Stimulated activated CD4-positive, alpha-beta T cell treated with anti-CD3 and anti-CD28 coated beads, Interleukin-1b, Interleukin-23, amount 100 ng/mL, for 48 hours (primary cell): ENCODE results near the gene NKAIN2.
"Not testable (repeated sequence)": the region's sequence is repeated elsewhere in the genome, so short reads cannot be mapped to it uniquely, and the experiment has no call there.

Source experiments
- DNase-seq: peaks from one replicate; pipeline ENCODE4 v3.0.0-alpha.2; 2020

The NKAIN2 gene

GRCh38 chr6:124131779-124132178 lies 328.1 kb downstream of the NKAIN2 start:
- no peak for DNase-seq

- no peak for DNase-seq
Measured at GRCh38 chr6:124132256-124132655, 328.6 kb downstream of the NKAIN2 start.

GRCh38 chr6:124142852-124143251 lies 339.2 kb downstream of the NKAIN2 start:
- no peak for DNase-seq

GRCh38 chr6:124143435-124143834 lies 339.8 kb downstream of the NKAIN2 start:
- no peak for DNase-seq

GRCh38 chr6:124147621-124148020 lies 344.0 kb downstream of the NKAIN2 start:
- DNase-seq = no peak

GRCh38 chr6:124148236-124148957 lies 344.7 kb downstream of the NKAIN2 start:
- no peak for DNase-seq

GRCh38 chr6:124149646-124150045 lies 346.0 kb downstream of the NKAIN2 start:
- no peak for DNase-seq

- no peak for DNase-seq
Measured at GRCh38 chr6:124158024-124158423, 354.4 kb downstream of the NKAIN2 start.

DNA sequence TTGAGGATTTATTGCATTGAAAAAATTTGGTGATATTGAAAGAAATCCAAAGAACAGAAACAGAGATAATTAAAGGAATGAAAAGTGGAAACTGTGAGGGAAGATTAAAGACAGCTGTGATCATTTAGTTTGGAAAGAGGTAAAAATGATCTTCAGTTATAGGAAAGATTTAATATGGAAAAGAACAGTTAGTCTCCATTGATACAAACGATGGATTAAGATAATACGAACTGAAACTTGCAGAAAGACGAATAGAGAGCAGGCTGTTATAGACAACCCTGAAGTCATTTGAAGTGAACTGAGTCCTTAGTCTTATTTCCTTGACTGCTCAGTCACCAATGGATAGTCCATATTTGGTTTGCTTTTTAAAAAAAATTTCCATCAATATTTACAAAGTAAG lies 360.0 kb downstream of the NKAIN2 start:
- no peak for DNase-seq

GRCh38 chr6:124164343-124164742 lies 360.7 kb downstream of the NKAIN2 start:
- DNase-seq = no peak

DNA sequence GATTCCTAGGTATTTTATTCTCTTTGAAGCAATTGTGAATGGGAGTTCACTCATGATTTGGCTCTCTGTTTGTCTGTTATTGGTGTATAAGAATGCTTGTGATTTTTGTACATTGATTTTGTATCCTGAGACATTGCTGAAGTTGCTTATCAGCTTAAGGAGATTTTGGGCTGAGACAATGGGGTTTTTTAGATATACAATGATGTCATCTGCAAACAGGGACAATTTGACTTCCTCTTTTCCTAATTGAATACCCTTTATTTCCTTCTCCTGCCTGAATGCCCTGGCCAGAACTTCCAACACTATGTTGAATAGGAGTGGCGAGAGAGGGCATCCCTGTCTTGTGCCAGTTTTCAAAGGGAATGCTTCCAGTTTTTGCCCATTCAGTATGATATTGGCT lies 363.6 kb downstream of the NKAIN2 start:
- not testable (repeated sequence) for DNase-seq

- no peak for DNase-seq
Measured at GRCh38 chr6:124190256-124190655, 386.6 kb downstream of the NKAIN2 start.

DNA sequence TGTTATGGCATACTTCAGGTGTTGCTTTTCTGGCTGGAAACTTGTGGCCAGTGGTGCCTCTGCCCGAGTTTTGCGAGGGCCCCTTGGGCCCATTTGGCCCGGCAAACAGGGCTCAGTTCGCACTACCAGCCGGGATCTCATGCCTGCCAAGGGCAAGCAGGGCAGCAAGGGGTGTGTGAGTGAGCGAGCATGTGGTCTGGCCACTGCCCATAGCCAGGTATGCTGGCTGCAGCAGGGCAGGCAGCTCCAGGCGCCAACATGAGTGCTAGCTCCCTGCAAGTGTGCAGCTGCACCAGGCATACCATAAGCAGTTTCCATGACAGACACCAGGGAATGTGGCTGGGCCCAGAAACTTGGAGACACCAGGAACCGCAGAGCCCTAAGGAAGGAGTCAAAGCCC lies 389.5 kb downstream of the NKAIN2 start:
- no peak for DNase-seq

- DNase-seq = no peak
Measured at GRCh38 chr6:124197148-124197547, 393.5 kb downstream of the NKAIN2 start.

DNA sequence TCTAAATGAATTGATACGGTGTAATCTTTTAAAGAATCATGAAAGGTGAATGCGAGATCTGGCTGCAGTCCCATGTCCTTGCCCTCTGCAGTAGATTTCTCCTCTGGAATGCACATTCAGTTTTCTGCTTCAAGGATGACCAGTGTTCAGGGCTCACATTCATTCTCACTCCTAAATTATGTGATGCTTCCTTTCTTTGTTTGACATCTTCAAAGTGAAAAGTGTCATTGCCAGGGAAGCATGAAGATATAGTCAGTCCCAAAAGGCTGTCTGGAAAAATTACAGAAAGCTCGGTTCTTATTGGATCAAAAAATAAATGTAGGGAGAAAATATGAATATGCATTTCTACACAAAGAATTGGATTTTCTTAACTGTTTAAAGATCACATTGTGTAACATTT lies 395.6 kb downstream of the NKAIN2 start:
- no peak for DNase-seq

- no peak for DNase-seq
Measured at GRCh38 chr6:124200661-124201060, 397.0 kb downstream of the NKAIN2 start.

GRCh38 chr6:124203101-124203811 lies 399.6 kb downstream of the NKAIN2 start:
- no peak for DNase-seq

GRCh38 chr6:124203812-124204167 lies 400.1 kb downstream of the NKAIN2 start:
- no peak for DNase-seq

DNA sequence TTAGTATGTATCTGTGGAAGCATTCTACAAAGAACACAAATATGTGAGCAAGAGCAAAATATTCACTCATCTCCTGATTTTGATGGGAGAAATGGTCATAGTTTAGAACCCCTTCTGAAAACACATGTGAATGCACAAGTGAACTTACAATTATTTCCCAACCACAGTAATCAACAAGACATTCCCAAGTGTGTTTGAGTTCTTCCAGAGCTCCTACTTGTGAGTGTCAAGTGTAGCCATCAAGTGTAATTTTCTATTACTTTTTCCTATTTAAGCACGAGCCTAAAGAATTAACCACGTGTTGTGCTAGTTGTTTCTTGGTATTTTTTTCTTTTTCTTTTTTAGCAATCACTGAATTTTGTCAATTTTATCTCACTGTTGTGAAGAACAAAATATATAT lies 402.3 kb downstream of the NKAIN2 start:
- DNase-seq = no peak

DNA sequence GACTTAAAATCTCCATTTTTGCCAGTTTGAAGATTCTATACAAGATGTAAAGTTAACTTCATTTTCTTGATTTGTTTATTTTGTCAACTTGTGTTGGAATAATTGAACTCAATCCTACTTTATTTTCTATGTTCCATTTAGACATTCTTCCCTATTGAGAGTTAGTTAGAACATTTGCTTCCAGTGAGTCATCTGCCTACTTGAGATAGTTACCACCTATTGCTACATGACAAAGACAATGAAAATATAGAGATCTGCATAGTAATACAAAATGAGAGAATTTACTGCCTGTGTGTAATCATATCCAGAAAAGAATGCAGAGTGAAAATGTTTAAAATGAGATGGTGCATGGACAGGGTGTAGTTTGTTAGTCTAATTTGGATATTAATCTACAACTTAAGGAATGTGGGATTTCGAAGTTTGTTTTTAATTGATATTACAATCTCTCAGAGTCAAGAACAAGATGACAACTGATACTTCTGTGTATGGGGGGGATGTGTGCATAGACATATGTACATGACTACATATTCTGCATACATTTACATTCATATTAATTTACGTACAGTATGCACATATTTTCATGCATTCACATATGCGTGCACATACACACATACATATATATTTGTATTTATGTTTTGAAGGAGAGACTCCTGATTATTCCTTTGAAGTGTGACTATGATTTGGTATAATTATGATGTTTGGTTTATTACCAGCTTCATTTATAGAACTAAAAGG lies 420.1 kb downstream of the NKAIN2 start:
- DNase-seq = no peak

DNA sequence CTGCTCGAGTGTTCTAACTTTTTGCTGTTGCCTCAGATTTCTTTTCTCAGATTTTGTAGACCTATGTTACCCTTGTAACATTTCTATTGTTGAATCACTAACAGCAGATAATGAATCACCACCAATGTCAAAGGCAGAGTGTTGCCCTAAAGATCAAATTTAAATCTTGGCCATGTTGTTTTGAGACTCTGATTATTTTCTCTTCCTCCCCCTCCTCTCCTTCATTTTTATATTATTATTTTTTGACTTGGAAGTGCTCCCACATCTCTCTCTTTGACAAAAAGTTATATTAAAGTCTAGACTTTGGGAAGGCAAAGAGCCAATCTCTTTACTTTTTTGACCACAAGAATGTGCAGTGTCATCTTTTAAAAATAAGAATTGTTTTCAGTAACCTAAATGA lies 422.7 kb downstream of the NKAIN2 start:
- no peak for DNase-seq

- no peak for DNase-seq
Measured at GRCh38 chr6:124233221-124233620, 429.6 kb downstream of the NKAIN2 start.

- no peak for DNase-seq
Measured at GRCh38 chr6:124234801-124235200, 431.1 kb downstream of the NKAIN2 start.

DNA sequence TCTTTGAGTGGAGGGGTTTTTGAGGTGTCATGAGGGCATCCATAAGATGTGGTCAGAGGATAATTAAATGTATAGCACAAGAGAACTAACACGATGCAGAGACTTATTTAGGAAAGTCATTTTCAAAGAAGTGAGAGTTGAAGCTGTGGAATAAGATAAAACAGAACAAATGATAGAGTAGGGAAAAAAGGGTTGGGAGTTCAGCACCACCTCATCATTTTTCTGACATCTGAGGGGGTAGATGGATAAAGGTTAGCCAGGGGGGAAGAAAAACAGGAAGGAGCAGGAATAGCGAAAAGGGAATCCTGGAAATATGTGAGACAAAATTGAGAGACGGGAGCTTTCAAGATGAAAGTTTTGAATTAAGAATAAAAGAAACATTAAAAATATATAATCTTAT lies 434.2 kb downstream of the NKAIN2 start:
- no peak for DNase-seq
